ENCODE results near the gene DENND2D.

DNA sequence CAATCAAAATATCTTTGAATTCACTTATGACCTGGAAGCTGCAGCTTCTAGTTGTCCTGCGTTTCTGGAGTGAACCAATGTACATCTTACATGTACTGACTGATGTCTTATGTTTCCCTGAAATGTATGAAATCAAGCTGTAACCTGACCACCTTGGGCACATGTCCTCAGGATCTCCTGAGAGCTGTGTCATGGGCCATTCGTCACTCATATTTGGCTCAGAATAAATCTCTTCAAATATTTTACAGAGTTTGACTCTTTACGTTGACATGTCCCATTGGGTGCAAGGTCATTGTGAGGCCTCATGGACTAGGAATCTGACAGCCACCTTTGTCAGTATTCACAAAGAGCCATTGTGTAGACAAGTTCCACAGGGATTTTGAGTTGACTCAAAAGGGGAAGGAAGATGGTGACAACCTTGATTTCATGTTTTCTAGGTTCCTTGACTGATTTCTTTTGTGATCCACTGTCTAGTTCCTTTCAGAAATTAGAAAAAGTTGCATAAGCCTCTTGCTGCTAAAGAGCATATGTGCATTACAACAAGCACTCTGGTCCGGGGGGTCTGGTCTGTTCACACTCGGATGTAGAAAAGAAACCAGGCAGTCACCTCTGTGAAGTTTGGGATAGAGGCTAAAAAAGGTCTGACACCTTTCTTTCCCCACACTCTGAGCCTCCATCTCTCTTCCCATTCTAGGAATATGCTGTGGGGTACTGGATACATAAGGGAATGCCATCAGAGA lies 37.8 kb upstream of the DENND2D start:
- no peak for TF ChIP-seq ESRRA (IDR thresholded peaks at IDR 0.05; ENCODE audit: borderline replicate concordance, low read depth)
- TF ChIP-seq, protein P1, sequence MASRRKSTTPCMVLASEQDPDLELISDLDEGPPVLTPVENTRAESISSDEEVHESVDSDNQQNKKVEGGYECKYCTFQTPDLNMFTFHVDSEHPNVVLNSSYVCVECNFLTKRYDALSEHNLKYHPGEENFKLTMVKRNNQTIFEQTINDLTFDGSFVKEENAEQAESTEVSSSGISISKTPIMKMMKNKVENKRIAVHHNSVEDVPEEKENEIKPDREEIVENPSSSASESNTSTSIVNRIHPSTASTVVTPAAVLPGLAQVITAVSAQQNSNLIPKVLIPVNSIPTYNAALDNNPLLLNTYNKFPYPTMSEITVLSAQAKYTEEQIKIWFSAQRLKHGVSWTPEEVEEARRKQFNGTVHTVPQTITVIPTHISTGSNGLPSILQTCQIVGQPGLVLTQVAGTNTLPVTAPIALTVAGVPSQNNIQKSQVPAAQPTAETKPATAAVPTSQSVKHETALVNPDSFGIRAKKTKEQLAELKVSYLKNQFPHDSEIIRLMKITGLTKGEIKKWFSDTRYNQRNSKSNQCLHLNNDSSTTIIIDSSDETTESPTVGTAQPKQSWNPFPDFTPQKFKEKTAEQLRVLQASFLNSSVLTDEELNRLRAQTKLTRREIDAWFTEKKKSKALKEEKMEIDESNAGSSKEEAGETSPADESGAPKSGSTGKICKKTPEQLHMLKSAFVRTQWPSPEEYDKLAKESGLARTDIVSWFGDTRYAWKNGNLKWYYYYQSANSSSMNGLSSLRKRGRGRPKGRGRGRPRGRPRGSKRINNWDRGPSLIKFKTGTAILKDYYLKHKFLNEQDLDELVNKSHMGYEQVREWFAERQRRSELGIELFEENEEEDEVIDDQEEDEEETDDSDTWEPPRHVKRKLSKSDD (conservative IDR thresholded peaks at IDR 0.05; ENCODE audit: low read length), result no peak
- no peak for TF ChIP-seq ZBTB40 (IDR thresholded peaks at IDR 0.05)
- TF ChIP-seq ZBTB40 (CRISPR knock-in tag; IDR thresholded peaks at IDR 0.05), result no peak
- TF ChIP-seq RERE (CRISPR knock-in tag; IDR thresholded peaks at IDR 0.05; ENCODE audit: borderline replicate concordance), result no peak
- no peak for TF ChIP-seq USF1 (CRISPR knock-in tag; IDR thresholded peaks at IDR 0.05)
- TF ChIP-seq, protein P2, sequence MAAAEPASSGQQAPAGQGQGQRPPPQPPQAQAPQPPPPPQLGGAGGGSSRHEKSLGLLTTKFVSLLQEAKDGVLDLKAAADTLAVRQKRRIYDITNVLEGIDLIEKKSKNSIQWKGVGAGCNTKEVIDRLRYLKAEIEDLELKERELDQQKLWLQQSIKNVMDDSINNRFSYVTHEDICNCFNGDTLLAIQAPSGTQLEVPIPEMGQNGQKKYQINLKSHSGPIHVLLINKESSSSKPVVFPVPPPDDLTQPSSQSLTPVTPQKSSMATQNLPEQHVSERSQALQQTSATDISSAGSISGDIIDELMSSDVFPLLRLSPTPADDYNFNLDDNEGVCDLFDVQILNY (CRISPR knock-in tag; IDR thresholded peaks at IDR 0.05), result no peak
- TF ChIP-seq MAFF (IDR thresholded peaks at IDR 0.05; ENCODE audit: low read length), result no peak

Data from K562 (cell line).